ENCODE measurements around the gene PPP1R14C. TPM values are rescaled to one million over a fixed set of nuclear protein-coding genes. Genes with fewer than 3 reads are reported as not detected.

PPP1R14C gene
- total and polyA plus RNA-seq, 2 donors (not counting 3 experiments of a cell fraction or from before 2014, with no cell fraction given): not detected

- no peak overlapping the region for H3K4me3 ChIP-seq (replicated peaks in 1 of 3; ENCODE audit: insufficient read depth in 1 of 3, low read depth in 1 of 3, low read length in 3 of 3)
- FAIRE-seq: no peak
- BruUV-seq (replicated peaks): no TSS peak
Observed at GRCh38 chr6:150153905-150154492, 11.2 kb downstream of the PPP1R14C start.

More at GRCh38 chr6:150153905-150154492, 11.2 kb downstream of the PPP1R14C start:
- Histone ChIP-seq H3K4me2 (ENCODE audit: insufficient read depth, low read length) (no peak overlapping the region), H3K9me1 (replicated peaks; ENCODE audit: control insufficient read depth, extremely low read depth, insufficient read depth, low read length) (no peaks in the 10 kb centered on the region), H2AFZ (ENCODE audit: low read depth, low read length) (no peak overlapping the region), H3K27me3 (ENCODE audit: control insufficient read depth in 2 of 2, insufficient read depth in 2 of 2, low read length in 2 of 2) (peaks cover 27 to 30% of the 10 kb centered on the region in 2 experiments), H3K27ac (ENCODE audit: insufficient read depth, low read depth, low read length) (no peak overlapping the region), H3K79me2 (ENCODE audit: control insufficient read depth, insufficient read depth, low read length) (no peaks in the 10 kb centered on the region), H3K4me1 (ENCODE audit: control insufficient read depth, extremely low read depth, insufficient read depth, low read length) (no peaks in the 10 kb centered on the region), H3K36me3 (ENCODE audit: control insufficient read depth in 2 of 2, extremely low read depth in 1 of 2, insufficient read depth in 2 of 2, low read length in 2 of 2) (no peaks in the 10 kb centered on the region), H4K20me1 (replicated peaks; ENCODE audit: control insufficient read depth, extremely low read depth, insufficient read depth, low read length) (no peaks in the 10 kb centered on the region), H3K9ac (replicated peaks; ENCODE audit: extremely low read depth, insufficient read depth, low read length) (no peak overlapping the region), H3K9me3 (replicated peaks; ENCODE audit: control insufficient read depth, insufficient read depth, low read length) (no peaks in the 10 kb centered on the region)
- intact Hi-C loops (cut with micrococcal nuclease): no loop called here
- ChIA-PET POLR2A (no interaction called here), CTCF (interaction anchor here (1.3 to 1.6 kb wide), 3 partner anchors 19 to 74 kb away, joined by 3 to 6 read pairs (median 3); no protein-coding TSS in a partner anchor)
- dilution Hi-C loops (cut with MboI; ENCODE audit: extremely low pct_ligation_motif_present, low sequenced_read_pairs): no loop called here
- no peak for DNase-seq (ENCODE audit: low read depth, low spot score)
- no peak for TF ChIP-seq CTCF (IDR thresholded peaks at IDR 0.05; ENCODE audit: extremely low read depth in 1 of 2, insufficient read depth in 1 of 2, low read depth in 1 of 2, low read length in 2 of 2)
- TF ChIP-seq GATA2 (IDR thresholded peaks at IDR 0.05; ENCODE audit: insufficient read depth, insufficient read length, low read depth, low read length): no peak
- no peak for TF ChIP-seq MAX (IDR thresholded peaks at IDR 0.05; ENCODE audit: insufficient read depth, insufficient read length)
- TF ChIP-seq FOS (IDR thresholded peaks at IDR 0.05; ENCODE audit: borderline replicate concordance, insufficient read depth, low read length): no peak
- no peak for TF ChIP-seq EZH2 (IDR thresholded peaks at IDR 0.05; ENCODE audit: borderline replicate concordance, low read depth, low read length, severe bottlenecking)
- no peak for TF ChIP-seq POLR2AphosphoS5 (IDR thresholded peaks at IDR 0.05; ENCODE audit: insufficient read depth, low read depth, low read length)
- no peak for TF ChIP-seq POLR2A (IDR thresholded peaks at IDR 0.05; ENCODE audit: low read depth, low read length)
- TF ChIP-seq MYC (IDR thresholded peaks at IDR 0.05; ENCODE audit: low read depth, low read length): no peak
- TF ChIP-seq JUN (IDR thresholded peaks at IDR 0.05; ENCODE audit: borderline replicate concordance, insufficient read depth, insufficient read length, low read depth): no peak

Data from endothelial cell of umbilical vein (primary cell).